ENCODE results near the gene AGAP2. TPM values are rescaled to one million over a fixed set of nuclear protein-coding genes. Genes with fewer than 3 reads are reported as not detected.
A peak's percentile ranks its signal among the peaks of the same experiment; 100 is the strongest.

The AGAP2 gene
- total and polyA plus RNA-seq, 2 donors (not counting 1 experiment from before 2014, with no cell fraction given), result 22.2 to 27.0 TPM

DNA sequence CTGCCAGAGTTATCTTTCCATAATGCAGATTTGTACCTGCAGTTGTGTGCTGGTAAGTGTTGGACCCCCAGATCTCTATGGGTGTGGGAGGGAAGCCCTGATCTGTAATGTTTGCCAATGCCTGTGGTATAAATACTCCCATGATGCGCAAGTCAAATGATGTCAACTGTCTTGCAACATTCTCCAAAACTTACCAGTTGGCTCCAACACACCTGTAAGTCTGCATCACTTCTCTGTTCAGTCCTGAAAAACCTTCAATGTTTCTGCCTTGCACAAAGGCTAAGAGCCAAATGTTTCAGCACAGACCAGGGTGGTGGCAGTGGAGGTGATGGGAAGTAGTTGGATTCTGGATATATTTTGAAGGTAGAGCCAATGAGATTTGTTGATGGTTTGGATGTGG lies 41.5 kb downstream of the AGAP2 start:
- H3K4me3 ChIP-seq (ENCODE audit: control extremely low read depth in 1 of 5, extremely low read depth in 1 of 5, insufficient read depth in 1 of 5, low read depth in 2 of 5, low read length in 4 of 5), result no peak overlapping the region
- H3K4me1 ChIP-seq (ENCODE audit: control insufficient read depth in 2 of 2, insufficient read depth in 2 of 2, low read length in 2 of 2), result peaks cover 23 to 32% of the 10 kb centered on the region in 2 donors
- no peak overlapping the region for H3K9ac ChIP-seq (ENCODE audit: low read length)
- no peak overlapping the region for H3K27ac ChIP-seq (ENCODE audit: low read length in 2 of 2)
- peaks cover 7 to 39% of the 10 kb centered on the region in 2 experiments for H3K36me3 ChIP-seq (replicated peaks in 1 of 2; ENCODE audit: control extremely low read depth in 1 of 2, control insufficient read depth in 1 of 2, extremely low read depth in 1 of 2, insufficient read depth in 2 of 2, low read length in 1 of 2)
- H3K79me2 ChIP-seq (ENCODE audit: control insufficient read depth, insufficient read depth, low read length), result peaks cover 27% of the 10 kb centered on the region
- TF ChIP-seq, protein P1, sequence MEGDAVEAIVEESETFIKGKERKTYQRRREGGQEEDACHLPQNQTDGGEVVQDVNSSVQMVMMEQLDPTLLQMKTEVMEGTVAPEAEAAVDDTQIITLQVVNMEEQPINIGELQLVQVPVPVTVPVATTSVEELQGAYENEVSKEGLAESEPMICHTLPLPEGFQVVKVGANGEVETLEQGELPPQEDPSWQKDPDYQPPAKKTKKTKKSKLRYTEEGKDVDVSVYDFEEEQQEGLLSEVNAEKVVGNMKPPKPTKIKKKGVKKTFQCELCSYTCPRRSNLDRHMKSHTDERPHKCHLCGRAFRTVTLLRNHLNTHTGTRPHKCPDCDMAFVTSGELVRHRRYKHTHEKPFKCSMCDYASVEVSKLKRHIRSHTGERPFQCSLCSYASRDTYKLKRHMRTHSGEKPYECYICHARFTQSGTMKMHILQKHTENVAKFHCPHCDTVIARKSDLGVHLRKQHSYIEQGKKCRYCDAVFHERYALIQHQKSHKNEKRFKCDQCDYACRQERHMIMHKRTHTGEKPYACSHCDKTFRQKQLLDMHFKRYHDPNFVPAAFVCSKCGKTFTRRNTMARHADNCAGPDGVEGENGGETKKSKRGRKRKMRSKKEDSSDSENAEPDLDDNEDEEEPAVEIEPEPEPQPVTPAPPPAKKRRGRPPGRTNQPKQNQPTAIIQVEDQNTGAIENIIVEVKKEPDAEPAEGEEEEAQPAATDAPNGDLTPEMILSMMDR (IDR thresholded peaks at IDR 0.05), result no peak
- TF ChIP-seq EZH2 (IDR thresholded peaks at IDR 0.05; ENCODE audit: borderline replicate concordance, insufficient read depth, low read depth, low read length, poor library complexity, severe bottlenecking), result no peak
- no peak overlapping the region for H2AFZ ChIP-seq (ENCODE audit: insufficient read depth, low read depth, low read length, poor library complexity, severe bottlenecking)
- intact Hi-C loops (cut with micrococcal nuclease), result no loop called here
- H3K4me2 ChIP-seq (replicated peaks; ENCODE audit: low read depth, low read length, poor library complexity, severe bottlenecking), result no peak overlapping the region
- H3K9me3 Mint-ChIP-seq (ENCODE audit: insufficient read depth), result no peaks in the 10 kb centered on the region
- H4K20me1 ChIP-seq (ENCODE audit: control insufficient read depth, insufficient read depth, low read length, poor library complexity, severe bottlenecking), result peaks cover 15% of the 10 kb centered on the region
- no peaks in the 10 kb centered on the region for H3K27me3 Mint-ChIP-seq
- WGBS (ENCODE audit: insufficient coverage), result 100% methylated on average over 1 of the region's 1 CpG
- H3K9me3 ChIP-seq (ENCODE audit: control extremely low read depth in 1 of 3, control insufficient read depth in 2 of 3, insufficient read depth in 1 of 3, low read length in 2 of 3), result no peaks in the 10 kb centered on the region
- H3K27me3 ChIP-seq (replicated peaks in 1 of 4; ENCODE audit: control extremely low read depth in 1 of 4, control insufficient read depth in 3 of 4, insufficient read depth in 4 of 4, low read length in 3 of 4), result no peaks in the 10 kb centered on the region
- no peak overlapping the region for H3K4me3 Mint-ChIP-seq
- DNase-seq, result no peak
- ChIA-PET POLR2A (no interaction called here), CTCF (interaction anchor here (0.7 kb wide), 1 partner anchor 412 kb away, joined by 3 read pairs; no protein-coding TSS in a partner anchor)
- ATAC-seq (ENCODE audit: low read depth), result no peak
- no peak overlapping the region for H3K27ac Mint-ChIP-seq
- H3K4me1 Mint-ChIP-seq, result peaks cover 35% of the 10 kb centered on the region

DNA sequence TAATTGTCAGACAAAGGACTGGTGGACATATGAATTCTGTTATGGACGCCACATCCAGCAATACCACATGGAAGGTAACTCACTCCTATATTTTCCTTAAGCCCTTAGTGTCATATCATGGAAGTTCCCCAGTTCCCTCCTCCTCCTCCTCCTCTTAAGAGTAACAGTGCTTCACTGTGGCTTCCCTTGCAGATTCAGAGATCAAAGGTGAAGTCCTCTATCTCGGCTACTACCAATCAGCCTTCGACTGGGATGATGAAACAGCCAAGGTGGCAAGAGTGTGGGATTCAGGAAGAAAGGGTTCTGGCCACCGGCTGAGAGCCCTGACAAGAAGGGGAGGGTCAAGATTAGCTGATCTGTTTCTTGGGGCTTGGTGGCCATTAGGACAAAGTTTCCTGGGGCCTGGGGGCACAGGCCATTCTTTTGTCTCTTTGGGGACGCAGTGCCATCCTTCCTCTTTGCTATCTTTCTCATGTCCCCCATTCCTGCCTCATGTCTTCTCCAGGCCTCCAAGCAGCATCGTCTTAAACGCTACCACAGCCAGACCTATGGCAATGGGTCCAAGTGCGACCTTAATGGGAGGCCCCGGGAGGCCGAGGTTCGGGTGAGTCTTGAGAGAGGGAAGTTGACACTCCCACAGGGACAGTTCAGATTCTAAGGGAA lies 42.6 kb downstream of the AGAP2 start:
- intact Hi-C loops (cut with micrococcal nuclease), result loop anchor here (2.0 kb wide), 2 partner anchors 57 to 173 kb away; partner anchors contain the start of genes CDK4 and MBD6
- no peak overlapping the region for H3K4me2 ChIP-seq (replicated peaks; ENCODE audit: low read depth, low read length, poor library complexity, severe bottlenecking)
- no peak overlapping the region for H2AFZ ChIP-seq (ENCODE audit: insufficient read depth, low read depth, low read length, poor library complexity, severe bottlenecking)
- peaks cover 30% of the 10 kb centered on the region for H3K4me1 Mint-ChIP-seq
- DNase-seq, result no peak
- H3K9me3 ChIP-seq (ENCODE audit: control extremely low read depth in 1 of 3, control insufficient read depth in 2 of 3, insufficient read depth in 1 of 3, low read length in 2 of 3), result no peaks in the 10 kb centered on the region
- no peak overlapping the region for H3K27ac Mint-ChIP-seq
- 93% methylated on average over 3 of the region's 11 CpGs for WGBS (ENCODE audit: insufficient coverage)
- H3K27me3 ChIP-seq (replicated peaks in 1 of 4; ENCODE audit: control extremely low read depth in 1 of 4, control insufficient read depth in 3 of 4, insufficient read depth in 4 of 4, low read length in 3 of 4), result no peaks in the 10 kb centered on the region
- no peaks in the 10 kb centered on the region for H3K9me3 Mint-ChIP-seq (ENCODE audit: insufficient read depth)
- TF ChIP-seq EZH2 (IDR thresholded peaks at IDR 0.05; ENCODE audit: borderline replicate concordance, insufficient read depth, low read depth, low read length, poor library complexity, severe bottlenecking), result no peak
- TF ChIP-seq, protein P1 (IDR thresholded peaks at IDR 0.05), result no peak
- H3K9ac ChIP-seq (ENCODE audit: low read length), result no peak overlapping the region
- ChIA-PET POLR2A (no interaction called here), CTCF (interaction anchor here (0.7 kb wide), 1 partner anchor 76 kb away, joined by 3 read pairs; no protein-coding TSS in a partner anchor)
- H3K4me3 ChIP-seq (ENCODE audit: control extremely low read depth in 1 of 5, extremely low read depth in 1 of 5, insufficient read depth in 1 of 5, low read depth in 2 of 5, low read length in 4 of 5), result no peak overlapping the region
- no peak for ATAC-seq (ENCODE audit: low read depth)
- no peak overlapping the region for H3K27ac ChIP-seq (ENCODE audit: low read length in 2 of 2)
- H4K20me1 ChIP-seq (ENCODE audit: control insufficient read depth, insufficient read depth, low read length, poor library complexity, severe bottlenecking), result peaks cover 15% of the 10 kb centered on the region
- H3K4me1 ChIP-seq (ENCODE audit: control insufficient read depth in 2 of 2, insufficient read depth in 2 of 2, low read length in 2 of 2), result peaks cover 20 to 25% of the 10 kb centered on the region in 2 donors
- H3K36me3 ChIP-seq (replicated peaks in 1 of 2; ENCODE audit: control extremely low read depth in 1 of 2, control insufficient read depth in 1 of 2, extremely low read depth in 1 of 2, insufficient read depth in 2 of 2, low read length in 1 of 2), result peaks cover 7 to 38% of the 10 kb centered on the region in 2 experiments
- peaks cover 27% of the 10 kb centered on the region for H3K79me2 ChIP-seq (ENCODE audit: control insufficient read depth, insufficient read depth, low read length)
- H3K27me3 Mint-ChIP-seq, result peaks cover under 1% of the 10 kb centered on the region
- peak overlapping the region; percentile 50 for H3K4me3 Mint-ChIP-seq
